HG03521 (cell line): ENCODE results near the gene SLC16A7.

ENCODE experiments used
- ATAC-seq: cut with Tn5 transposase; IDR thresholded peaks from one replicate; pipeline ENCODE4 v1.9.1; 2021; ENCODE audit warnings: mild to moderate bottlenecking, moderate library complexity; ENCODE audit not compliant: unreplicated experiment

SLC16A7 gene

GRCh38 chr12:59660921-59661597 is 65.2 kb downstream of the SLC16A7 start:
- no peak for ATAC-seq

GRCh38 chr12:59664495-59664894 is 68.7 kb downstream of the SLC16A7 start:
- ATAC-seq: no peak

GRCh38 chr12:59665701-59666100 is 69.9 kb downstream of the SLC16A7 start:
- ATAC-seq: no peak

- no peak for ATAC-seq
Observed at GRCh38 chr12:59668674-59669073, 72.8 kb downstream of the SLC16A7 start.

GRCh38 chr12:59672273-59672672 is 76.4 kb downstream of the SLC16A7 start:
- ATAC-seq: no peak

- no peak for ATAC-seq
Observed at GRCh38 chr12:59675461-59675860, 79.6 kb downstream of the SLC16A7 start.

- ATAC-seq: no peak
Observed at GRCh38 chr12:59677857-59678256, 82.0 kb downstream of the SLC16A7 start.

- ATAC-seq: no peak
Observed at GRCh38 chr12:59678759-59679411, 83.1 kb downstream of the SLC16A7 start.

- no peak for ATAC-seq
Observed at GRCh38 chr12:59689776-59690175, 93.9 kb downstream of the SLC16A7 start.

GRCh38 chr12:59695379-59695778 is 99.5 kb downstream of the SLC16A7 start:
- no peak for ATAC-seq

- no peak for ATAC-seq
Observed at GRCh38 chr12:59698600-59698999, 102.8 kb downstream of the SLC16A7 start.

- ATAC-seq: no peak
Observed at GRCh38 chr12:59699421-59700152, 103.8 kb downstream of the SLC16A7 start.

GRCh38 chr12:59700153-59700450 is 104.3 kb downstream of the SLC16A7 start:
- no peak for ATAC-seq

- no peak for ATAC-seq
Observed at GRCh38 chr12:59708064-59708463, 112.2 kb downstream of the SLC16A7 start.

GRCh38 chr12:59708484-59708883 is 112.7 kb downstream of the SLC16A7 start:
- ATAC-seq: no peak

GRCh38 chr12:59710004-59710628 is 114.3 kb downstream of the SLC16A7 start:
- ATAC-seq: no peak

- no peak for ATAC-seq
Observed at GRCh38 chr12:59710964-59711363, 115.1 kb downstream of the SLC16A7 start.

- no peak for ATAC-seq
Observed at GRCh38 chr12:59715434-59715833, 119.6 kb downstream of the SLC16A7 start.

GRCh38 chr12:59716043-59716442 is 120.2 kb downstream of the SLC16A7 start:
- ATAC-seq: no peak

GRCh38 chr12:59717436-59717835 is 121.6 kb downstream of the SLC16A7 start:
- no peak for ATAC-seq

- ATAC-seq: no peak
Observed at GRCh38 chr12:59719701-59720100, 123.9 kb downstream of the SLC16A7 start.

- no peak for ATAC-seq
Observed at GRCh38 chr12:59723520-59723919, 127.7 kb downstream of the SLC16A7 start.
